H1 (cell line): ENCODE data around the gene CTBP2. TPM values are rescaled to one million over a fixed set of nuclear protein-coding genes. Genes with fewer than 3 reads are reported as not detected.

Source experiments
- CTCF ChIA-PET: fragments of 300-600 bp; sonication (Branson Sonifier 250); formaldehyde crosslinking; loops from one replicate; lab custom pipeline; 2021; ENCODE audit not compliant: partially characterized antibody; lab: Charles Lee
- POLR2A ChIA-PET: fragments of 300-600 bp; sonication (Branson Sonifier 250); formaldehyde crosslinking; loops from one replicate; lab custom pipeline; 2021; ENCODE audit warnings: inconsistent platforms; ENCODE audit not compliant: partially characterized antibody; lab: Charles Lee
- DNase-seq, 2 experiments: peaks; one replicate each; pipeline versions ENCODE4 v3.0.0 to v3.0.0-alpha.2; 2010 to 2022; ENCODE audit warnings: low spot score in 2 of 2, low read depth in 1 of 2, mixed read lengths in 1 of 2
- FAIRE-seq: peaks from 2 replicates; lab custom pipeline; 2011; peaks lifted over from hg19 to GRCh38; lab: Jason Lieb, UNC
- H2AFZ ChIP-seq: 2 replicates; pipeline ENCODE4 v1.8.1; 2012; ENCODE audit warnings: low read length, inconsistent platforms
- H2AK5ac ChIP-seq: 2 replicates; pipeline ENCODE4 v1.6.1; 2013; ENCODE audit warnings: low read depth, low read length
- H2BK120ac ChIP-seq: replicated peaks from 2 replicates; pipeline ENCODE3; 2013; ENCODE audit warnings: low read depth, low read length, inconsistent platforms
- H2BK12ac ChIP-seq: 2 replicates; pipeline ENCODE4 v1.6.1; 2013; ENCODE audit warnings: low read depth, low read length
- H2BK15ac ChIP-seq: 2 replicates; pipeline ENCODE4 v1.6.1; 2013; ENCODE audit warnings: low read length
- H2BK20ac ChIP-seq: 2 replicates; pipeline ENCODE4 v1.6.1; 2013; ENCODE audit warnings: low read length
- H2BK5ac ChIP-seq: 2 replicates; pipeline ENCODE4 v1.6.1; 2013; ENCODE audit warnings: low read depth, low read length
- H3K14ac ChIP-seq: 2 replicates; pipeline ENCODE4 v1.6.1; 2013; ENCODE audit warnings: inconsistent platforms; ENCODE audit not compliant: insufficient read length
- H3K18ac ChIP-seq: 2 replicates; pipeline ENCODE4 v1.6.1; 2013; ENCODE audit warnings: low read length; ENCODE audit errors: extremely low read depth
- H3K23ac ChIP-seq: 2 replicates; pipeline ENCODE4 v1.6.1; 2013; ENCODE audit warnings: inconsistent platforms; ENCODE audit not compliant: insufficient read length
- H3K23me2 ChIP-seq: 2 replicates; pipeline ENCODE4 v1.6.1; 2013; ENCODE audit warnings: low read depth, low read length
- H3K27ac ChIP-seq: 2 replicates; pipeline ENCODE4 v1.6.1; 2011; ENCODE audit warnings: low read depth, low read length, inconsistent platforms
- H3K27me3 ChIP-seq, 4 experiments: replicated peaks in 1 of 4; 1 replicate in 1 of 4; 2 replicates in 3 of 4; pipeline versions ENCODE4 v1.6.1 to v1.8.1; 2011 to 2013; ENCODE audit warnings: low read length in 3 of 4, mild to moderate bottlenecking in 3 of 4, inconsistent platforms in 2 of 4, mixed read lengths in 2 of 4, moderate library complexity in 1 of 4; ENCODE audit not compliant: control insufficient read depth in 3 of 4, insufficient read depth in 3 of 4; ENCODE audit errors: extremely low read depth in 1 of 4
- H3K36me3 ChIP-seq, 4 experiments: 2 replicates each; pipeline versions ENCODE4 v1.6.1 to v1.8.1; 2011 to 2013; ENCODE audit warnings: mild to moderate bottlenecking in 4 of 4, low read length in 3 of 4, moderate library complexity in 2 of 4, control low read depth in 1 of 4, inconsistent platforms in 1 of 4; ENCODE audit not compliant: insufficient read depth in 4 of 4, control insufficient read depth in 2 of 4
- H3K4ac ChIP-seq: replicated peaks from 2 replicates; pipeline ENCODE3; 2013; ENCODE audit warnings: low read length, low read depth, mixed read lengths, inconsistent platforms; ENCODE audit not compliant: insufficient read length
- H3K4me1 ChIP-seq, 4 experiments: replicated peaks in 1 of 4; 1 replicate in 1 of 4; 2 replicates in 3 of 4; pipeline versions ENCODE4 v1.6.1 to v1.8.1; 2011 to 2013; ENCODE audit warnings: low read length in 3 of 4, inconsistent platforms in 2 of 4, mixed read lengths in 1 of 4; ENCODE audit not compliant: insufficient read depth in 4 of 4, control insufficient read depth in 3 of 4
- H3K4me2 ChIP-seq, 2 experiments: 2 replicates each; pipeline versions ENCODE4 v1.6.1 to v1.8.1; 2011 to 2013; ENCODE audit warnings: low read depth in 2 of 2, low read length in 2 of 2, control low read depth in 1 of 2, inconsistent platforms in 1 of 2, mild to moderate bottlenecking in 1 of 2; ENCODE audit not compliant: insufficient read depth in 1 of 2
- H3K4me3 ChIP-seq, 4 experiments: fragments of 200-600, 300-600 bp in 1 of 4; sonication (generic), shearing (Covaris generic), sonication (Bioruptor Twin) in 1 of 4; 2 replicates each; pipeline versions ENCODE4 v1.5.1 to v1.8.1; 2011 to 2016; ENCODE audit warnings: low read length in 4 of 4, low read depth in 3 of 4, control low read depth in 2 of 4, inconsistent platforms in 2 of 4, mild to moderate bottlenecking in 2 of 4, mixed read lengths in 1 of 4, moderate library complexity in 1 of 4; ENCODE audit not compliant: insufficient read depth in 2 of 4; ENCODE audit errors: extremely low read depth in 1 of 4
- H3K56ac ChIP-seq: replicated peaks from 2 replicates; pipeline ENCODE3; 2013; ENCODE audit warnings: low read depth, mild to moderate bottlenecking, mixed read lengths, low read length, inconsistent platforms; ENCODE audit not compliant: insufficient read length
- H3K79me1 ChIP-seq: 2 replicates; pipeline ENCODE4 v1.6.1; 2013; ENCODE audit warnings: low read depth, low read length, control low read depth
- H3K79me2 ChIP-seq, 2 experiments: 2 replicates each; pipeline versions ENCODE4 v1.6.1 to v1.8.1; 2012 to 2013; ENCODE audit warnings: low read length in 2 of 2, mild to moderate bottlenecking in 2 of 2, inconsistent platforms in 1 of 2; ENCODE audit not compliant: insufficient read depth in 2 of 2, control insufficient read depth in 1 of 2
- H3K9ac ChIP-seq, 4 experiments: replicated peaks in 1 of 4; 1 replicate in 1 of 4; 2 replicates in 3 of 4; pipeline versions ENCODE4 v1.6.1 to v1.8.1; 2011 to 2013; ENCODE audit warnings: low read depth in 3 of 4, low read length in 3 of 4, control low read depth in 2 of 4, mild to moderate bottlenecking in 2 of 4, moderate library complexity in 2 of 4, inconsistent platforms in 1 of 4; ENCODE audit errors: extremely low read depth in 1 of 4
- H3K9me3 ChIP-seq, 2 experiments: 2 replicates each; pipeline versions ENCODE4 v1.6.1 to v1.8.1; 2012 to 2013; ENCODE audit warnings: mild to moderate bottlenecking in 2 of 2, moderate library complexity in 2 of 2, control low read depth in 1 of 2, inconsistent platforms in 1 of 2, low read depth in 1 of 2, low read length in 1 of 2, mixed read lengths in 1 of 2; ENCODE audit not compliant: insufficient read depth in 2 of 2
- H4K20me1 ChIP-seq, 2 experiments: replicated peaks in 1 of 2; 2 replicates each; pipeline versions ENCODE3 to v1.8.1; 2011 to 2013; ENCODE audit warnings: inconsistent platforms in 2 of 2, low read length in 2 of 2, mild to moderate bottlenecking in 1 of 2; ENCODE audit not compliant: insufficient read depth in 2 of 2, control insufficient read depth in 1 of 2
- H4K5ac ChIP-seq: 2 replicates; pipeline ENCODE4 v1.6.1; 2013; ENCODE audit warnings: low read length, low read depth, mixed read lengths, inconsistent platforms; ENCODE audit not compliant: insufficient read length
- H4K8ac ChIP-seq: 2 replicates; pipeline ENCODE4 v1.8.0; 2013; ENCODE audit warnings: mild to moderate bottlenecking, moderate library complexity, low read length, inconsistent platforms; ENCODE audit not compliant: insufficient read depth; ENCODE audit errors: extremely low read depth
- H4K91ac ChIP-seq: replicated peaks from 2 replicates; pipeline ENCODE3; 2013; ENCODE audit warnings: low read length, mixed read lengths, inconsistent platforms; ENCODE audit not compliant: insufficient read length
- POLR2A ChIP-seq, 2 experiments: IDR thresholded peaks; 1 replicate in 1 of 2; 2 replicates in 1 of 2; pipeline ENCODE4 v1.6.1; 2011; ENCODE audit warnings: low read depth in 2 of 2, low read length in 2 of 2, mild to moderate bottlenecking in 2 of 2; ENCODE audit errors: control extremely low read depth in 1 of 2
- POLR2AphosphoS5 ChIP-seq: IDR thresholded peaks from 2 replicates; pipeline ENCODE4 v1.6.1; 2011; ENCODE audit warnings: low read depth, low read length
- SIRT6 ChIP-seq: IDR thresholded peaks from one replicate; pipeline ENCODE4 v1.7.1; 2012; ENCODE audit warnings: low read length, inconsistent platforms
- WGBS, 2 experiments: shearing (Covaris generic) in 1 of 2; methylation state at CpG; one replicate each; pipeline versions ENCODE4 v1.1.6 to v1.1.7; 2013 to 2015; ENCODE audit warnings: low lambda C conversion rate in 2 of 2, mixed read lengths in 2 of 2, inconsistent platforms in 1 of 2, low coverage in 1 of 2, missing lambda C conversion rate in 1 of 2; ENCODE audit not compliant: insufficient replicate concordance in 2 of 2, insufficient coverage in 1 of 2, insufficient read length in 1 of 2; ENCODE audit errors: extremely low coverage in 1 of 2, missing lambda C conversion rate in 1 of 2; 5-methylcytosine and 5-hydroxymethylcytosine counted together
- polyA plus RNA-seq, 7 experiments: library from polyadenylated mRNA; depleted of rRNA in 3 of 7; stranded (reverse) in 5 of 7; unstranded in 2 of 7; fragments of >200 nt in 5 of 7; fragments of 200-250 nt in 2 of 7; gene quantifications; 1 replicate in 5 of 7; 2 replicates in 1 of 7; 4 replicates in 1 of 7; pipeline versions ENCODE4 v1.2.1 to v1.2.3, GENCODE V29; 2011 to 2013; ENCODE audit warnings: missing spikeins in 2 of 7, mixed read lengths in 2 of 7
- total RNA-seq: library from RNA; stranded (reverse); fragmentation: NEBNext Ultra II Directional; extraction: Animal tissue kit (Norgen Biotek cat#: 25700); gene quantifications from 2 replicates; pipeline ENCODE4 v1.2.1, GENCODE V29; 2021
- TF ChIP-seq, protein P1 (sequence below): IDR thresholded peaks from 2 replicates; pipeline ENCODE4 v1.6.1; 2011; ENCODE audit warnings: low read length, improper control_type of control experiment
- TF ChIP-seq, protein P2 (sequence below): IDR thresholded peaks from 2 replicates; pipeline ENCODE4 v1.6.1; 2012; ENCODE audit warnings: inconsistent platforms

The CTBP2 gene
- total and polyA plus RNA-seq, 2 of the 8 experiments (the other 6 are each of a cell fraction or from before 2014, with no cell fraction given) = 208 to 221 TPM

DNA sequence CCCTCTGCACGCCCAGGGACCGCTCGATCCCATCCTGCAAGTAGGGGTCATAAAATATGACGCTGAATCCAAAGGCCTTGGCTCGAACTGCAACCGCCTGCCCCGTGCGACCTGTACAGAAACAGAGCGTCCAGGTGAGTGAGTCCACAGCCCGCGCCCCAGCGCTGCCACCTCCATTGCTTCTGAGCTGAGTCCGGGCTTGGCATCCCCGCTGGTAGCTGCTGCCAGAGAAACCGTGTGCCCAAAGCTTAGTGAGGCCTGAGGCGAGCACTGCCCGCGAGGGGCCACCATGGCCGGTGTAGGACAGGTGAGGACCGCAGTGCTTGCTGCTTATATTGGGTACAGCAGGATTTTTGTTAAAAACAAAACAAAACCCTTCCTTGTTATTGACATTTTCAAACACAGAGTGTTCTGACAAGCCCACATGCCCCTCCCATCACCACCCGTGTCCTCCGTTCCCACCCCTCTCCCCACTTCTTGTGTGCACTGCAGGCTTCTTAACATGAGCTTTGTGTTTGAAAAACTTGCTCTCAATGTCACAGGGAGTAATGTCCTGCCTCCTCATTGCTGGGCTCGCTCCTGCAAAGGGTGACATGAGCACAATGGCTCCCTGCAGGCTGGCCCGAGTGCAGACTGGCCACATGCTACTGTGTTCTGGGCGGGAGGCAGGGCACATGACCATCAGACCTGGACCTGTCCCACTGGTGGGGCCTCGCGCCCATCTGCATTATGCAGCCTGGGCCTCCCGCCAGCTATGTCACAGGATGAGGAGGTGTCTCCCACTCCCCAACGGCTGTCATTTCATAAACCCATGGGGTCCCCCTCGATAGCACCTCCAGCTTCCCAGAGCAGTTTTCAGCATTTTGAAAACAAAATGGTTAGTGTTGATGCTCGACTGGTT is 165.5 kb downstream of the CTBP2 start:
- Histone ChIP-seq H3K79me1 (peaks cover 1% of the 10 kb centered on the region; the same call in 1 of the 2 replicates), H4K8ac (no peak overlapping the region)
- TF ChIP-seq, protein P1, sequence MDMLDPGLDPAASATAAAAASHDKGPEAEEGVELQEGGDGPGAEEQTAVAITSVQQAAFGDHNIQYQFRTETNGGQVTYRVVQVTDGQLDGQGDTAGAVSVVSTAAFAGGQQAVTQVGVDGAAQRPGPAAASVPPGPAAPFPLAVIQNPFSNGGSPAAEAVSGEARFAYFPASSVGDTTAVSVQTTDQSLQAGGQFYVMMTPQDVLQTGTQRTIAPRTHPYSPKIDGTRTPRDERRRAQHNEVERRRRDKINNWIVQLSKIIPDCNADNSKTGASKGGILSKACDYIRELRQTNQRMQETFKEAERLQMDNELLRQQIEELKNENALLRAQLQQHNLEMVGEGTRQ = no peak
- TF ChIP-seq POLR2A (IDR thresholded peaks at IDR 0.05; ENCODE audit: control extremely low read depth in 1 of 2, low read depth in 2 of 2, low read length in 2 of 2) = peak in 1 of 2 experiments; percentile 30; a peak in 2 of 3 replicates
- no peak for TF ChIP-seq SIRT6
- TF ChIP-seq, protein P2, sequence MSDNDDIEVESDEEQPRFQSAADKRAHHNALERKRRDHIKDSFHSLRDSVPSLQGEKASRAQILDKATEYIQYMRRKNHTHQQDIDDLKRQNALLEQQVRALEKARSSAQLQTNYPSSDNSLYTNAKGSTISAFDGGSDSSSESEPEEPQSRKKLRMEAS = no peak
- TF ChIP-seq POLR2AphosphoS5 = peak; percentile 61; the same call in 1 of the 2 replicates

More for the DNA sequence above, 165.5 kb downstream of the CTBP2 start:
- Histone ChIP-seq H3K27me3 (no peaks in the 10 kb centered on the region), H4K20me1 (peaks cover 27 to 32% of the 10 kb centered on the region in 2 experiments), H2BK15ac (no peak overlapping the region), H4K5ac (no peak overlapping the region), H3K79me2 (peaks cover 0 to 5% of the 10 kb centered on the region in 2 experiments; a peak in 1 of 4 replicates), H4K91ac (no peak overlapping the region), H3K9ac (no peak overlapping the region), H3K14ac (no peak overlapping the region), H3K4me1 (no peaks in the 10 kb centered on the region; a peak in 1 of 7 replicates), H3K9me3 (no peaks in the 10 kb centered on the region), H3K4me2 (no peak overlapping the region), H3K18ac (no peak overlapping the region), H2BK12ac (no peak overlapping the region), H2AK5ac (no peak overlapping the region), H2BK5ac (no peak overlapping the region), H3K23me2 (no peaks in the 10 kb centered on the region), H2AFZ (no peak overlapping the region), H3K4me3 (no peak overlapping the region), H2BK20ac (no peak overlapping the region), H3K27ac (no peak overlapping the region), H3K56ac (no peak overlapping the region), H3K23ac (no peak overlapping the region), H3K36me3 (peaks cover 50 to 97% (median 77%) of the 10 kb centered on the region in 4 experiments), H3K4ac (no peak overlapping the region), H2BK120ac (no peak overlapping the region)
- DNase-seq (peak in 1 of 2 experiments; percentile 42), FAIRE-seq (no peak)
- CTCF ChIA-PET = interaction anchor here (1.3 to 1.6 kb wide), 4 partner anchors 33 to 349 kb away, joined by 3 to 4 read pairs (median 4); no protein-coding TSS in a partner anchor
- POLR2A ChIA-PET = no interaction called here
- 92% methylated on average over 31 of the region's 31 CpGs; no CpG with 5 or more reads in 1 of the 2 experiments for WGBS, 2 experiments
